Measurements from ENCODE around the gene TBX4.
A peak's percentile ranks its signal among the peaks of the same experiment; 100 is the strongest.

Gene TBX4

DNA sequence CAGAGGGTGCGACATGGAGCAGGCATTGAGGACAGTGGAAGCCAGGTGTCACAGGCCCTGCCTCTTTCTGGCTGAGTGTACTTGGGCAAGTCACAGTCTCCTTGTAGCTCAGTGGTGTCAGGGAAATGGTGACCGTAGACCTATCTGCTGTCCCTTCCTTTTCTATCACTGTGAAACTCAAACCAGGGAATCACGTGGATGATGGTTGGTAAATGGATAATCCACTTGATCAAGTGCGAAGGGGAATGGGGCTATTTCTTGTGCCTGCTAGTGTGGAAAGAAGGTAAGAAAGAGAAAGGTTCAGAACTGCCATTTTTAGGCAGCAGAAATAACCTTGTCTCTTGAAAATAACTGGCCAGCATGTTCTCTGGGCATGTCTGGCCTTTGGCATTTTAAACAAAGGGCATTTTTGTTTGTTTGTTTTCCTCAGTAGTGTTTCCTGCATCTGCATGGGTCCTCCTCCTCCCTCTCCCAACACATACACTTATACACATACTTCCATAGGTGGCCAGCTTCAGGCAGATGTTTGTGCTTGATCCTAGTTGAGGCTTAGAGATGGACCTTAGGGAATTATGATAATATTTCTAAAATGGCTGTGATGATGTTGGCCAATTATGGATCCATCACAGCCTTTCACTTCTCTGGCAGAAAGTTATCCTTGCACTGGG lies 7.1 kb downstream of the TBX4 start:
- H3K4me3 ChIP-seq (ENCODE audit: control insufficient read depth, low read depth, low read length) = no peak overlapping the region
- no peak for DNase-seq (ENCODE audit: low read depth)
- no peak for TF ChIP-seq CTCF (IDR thresholded peaks at IDR 0.05; ENCODE audit: control insufficient read depth, insufficient read depth, low read depth, low read length, missing control alignments)

GRCh38 chr17:61459939-61460718 lies 7.9 kb downstream of the TBX4 start:
- TF ChIP-seq CTCF (IDR thresholded peaks at IDR 0.05; ENCODE audit: control insufficient read depth, insufficient read depth, low read depth, low read length, missing control alignments) = no peak
- DNase-seq (ENCODE audit: low read depth) = no peak
- H3K4me3 ChIP-seq (ENCODE audit: control insufficient read depth, low read depth, low read length) = no peak overlapping the region

DNA sequence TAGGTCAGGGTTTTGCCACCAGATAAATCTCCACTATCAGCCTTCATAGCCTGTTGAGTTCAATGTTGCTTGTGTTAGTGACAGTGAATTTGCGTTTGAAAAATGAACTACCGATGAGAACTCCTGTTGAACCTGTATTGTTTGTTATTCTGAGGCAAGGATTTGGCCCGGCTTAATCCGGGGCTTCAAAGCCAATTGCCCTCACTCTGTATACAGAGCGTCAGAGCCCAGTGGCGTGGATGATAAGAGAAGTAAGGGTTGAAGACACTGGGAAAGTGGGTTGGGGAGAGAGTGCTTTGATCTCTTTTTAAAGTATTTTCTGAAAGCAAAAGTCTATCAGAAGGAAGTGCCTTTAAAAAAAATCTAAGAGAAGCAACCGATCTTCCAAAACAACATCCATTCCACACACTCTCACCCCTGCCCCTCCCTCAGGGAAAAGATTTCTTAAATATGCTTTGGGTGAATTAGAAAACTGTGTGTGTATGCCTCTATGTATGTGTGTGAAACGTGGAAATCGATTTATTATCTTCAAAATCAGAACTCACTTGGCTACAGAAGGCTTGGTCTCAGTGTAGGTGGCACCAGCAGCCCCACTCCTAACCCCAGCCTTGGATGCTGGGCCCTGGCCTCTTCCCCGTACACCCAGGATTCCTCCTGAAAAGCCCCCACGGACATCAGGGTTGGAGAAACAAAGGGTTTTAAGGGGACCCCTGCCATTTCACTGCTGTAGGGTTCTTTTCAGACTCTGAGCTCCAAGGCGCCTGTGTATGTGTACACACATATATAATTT lies 8.8 kb downstream of the TBX4 start:
- DNase-seq (ENCODE audit: low read depth) = no peak
- TF ChIP-seq CTCF (IDR thresholded peaks at IDR 0.05; ENCODE audit: control insufficient read depth, insufficient read depth, low read depth, low read length, missing control alignments) = no peak
- H3K4me3 ChIP-seq (ENCODE audit: control insufficient read depth, low read depth, low read length) = no peak overlapping the region

GRCh38 chr17:61461586-61461966 lies 9.4 kb downstream of the TBX4 start:
- H3K4me3 ChIP-seq (ENCODE audit: control insufficient read depth, low read depth, low read length) = no peak overlapping the region; the same call in 1 of the 2 replicates
- no peak for TF ChIP-seq CTCF (IDR thresholded peaks at IDR 0.05; ENCODE audit: control insufficient read depth, insufficient read depth, low read depth, low read length, missing control alignments)
- DNase-seq (ENCODE audit: low read depth) = no peak

DNA sequence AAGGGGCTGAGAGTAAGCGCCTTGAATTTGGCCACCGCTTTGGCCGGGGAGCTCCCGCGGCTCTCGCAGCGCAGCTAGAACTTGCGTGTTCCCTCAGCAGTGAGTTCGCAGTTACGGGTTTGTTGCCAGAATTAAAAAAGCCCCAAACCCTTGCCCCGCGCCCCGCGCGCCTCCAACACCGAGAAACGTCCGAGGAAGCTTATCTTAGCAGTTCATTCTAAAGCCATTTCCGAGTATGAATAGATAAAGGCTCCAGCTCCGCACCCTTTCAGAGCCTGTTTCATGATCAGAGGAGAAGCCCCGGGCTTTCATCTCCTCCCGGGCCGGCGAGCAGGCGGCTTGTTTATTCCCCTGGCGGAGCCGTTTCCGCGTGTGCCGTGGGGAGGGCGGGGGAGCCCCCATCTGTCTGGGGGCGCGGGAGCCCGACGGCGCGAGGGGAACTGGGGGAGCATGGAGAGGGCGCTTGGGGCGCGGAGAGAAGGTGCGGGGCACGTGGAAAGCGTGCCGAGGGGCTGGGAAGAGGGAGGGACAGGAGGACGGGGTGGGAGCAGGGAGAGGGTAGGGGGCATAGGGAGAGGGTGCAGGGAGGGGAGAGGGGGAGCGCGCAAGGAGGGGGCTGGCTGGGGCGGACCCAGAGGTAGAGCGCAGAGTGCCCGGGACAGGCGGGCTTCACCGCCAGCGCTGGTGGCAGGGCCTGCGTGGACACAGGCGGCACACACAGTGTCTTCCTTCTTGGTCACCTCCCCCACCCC lies 9.9 kb downstream of the TBX4 start:
- peak overlapping the region; percentile 15 for H3K4me3 ChIP-seq (ENCODE audit: control insufficient read depth, low read depth, low read length)
- TF ChIP-seq CTCF (IDR thresholded peaks at IDR 0.05; ENCODE audit: control insufficient read depth, insufficient read depth, low read depth, low read length, missing control alignments) = no peak
- no peak for DNase-seq (ENCODE audit: low read depth)

DNA sequence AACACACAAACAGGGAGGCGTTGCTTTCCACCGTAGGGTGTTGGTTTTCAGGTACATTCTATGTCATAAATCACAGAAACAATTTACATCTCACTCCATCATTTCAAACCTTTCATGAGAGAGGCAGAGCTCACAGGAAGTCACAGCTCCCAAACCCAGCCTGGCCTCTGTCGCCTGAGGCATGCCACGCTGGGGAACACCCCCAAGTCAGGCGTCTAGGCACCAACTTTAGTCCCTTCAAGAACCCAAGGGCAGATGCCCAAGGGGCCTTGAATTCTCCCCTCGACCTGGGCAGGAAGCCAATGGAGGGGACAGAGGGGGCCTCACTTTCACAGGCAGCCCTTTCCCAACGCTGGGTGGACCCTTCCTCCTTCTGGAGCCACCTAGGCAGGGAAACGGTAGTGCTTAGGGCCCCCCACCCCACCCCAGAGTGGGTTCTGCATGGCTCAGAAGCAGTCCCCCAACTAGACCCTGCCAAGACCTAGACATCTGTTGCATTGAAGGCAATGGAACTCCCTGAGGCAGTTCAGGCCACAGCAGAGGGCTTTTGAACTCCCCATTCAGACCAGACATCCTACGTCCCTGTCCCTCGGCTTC lies 10.6 kb downstream of the TBX4 start:
- no peak overlapping the region for H3K4me3 ChIP-seq (ENCODE audit: control insufficient read depth, low read depth, low read length)
- TF ChIP-seq CTCF (IDR thresholded peaks at IDR 0.05; ENCODE audit: control insufficient read depth, insufficient read depth, low read depth, low read length, missing control alignments) = no peak

More for the DNA sequence above, 10.6 kb downstream of the TBX4 start:
- no peak for DNase-seq (ENCODE audit: low read depth)

Data from AG09309 (cell line).